HepG2 (cell line): ENCODE measurements around the gene OR1I1. TPM values are rescaled to one million over a fixed set of nuclear protein-coding genes. Genes with fewer than 3 reads are reported as not detected.
A peak's percentile ranks its signal among the peaks of the same experiment; 100 is the strongest.

Experiments
- ATAC-seq: fragments of 200-7000 bp; cut with Tn5 transposase; 3 replicates; pipeline ENCODE4 v1.9.1; 2020; ENCODE audit warnings: mild to moderate bottlenecking, moderate library complexity
- BruUV-seq: library from RNA; stranded (reverse); fragments of 400-500 nt; replicated peaks from 2 replicates; lab custom pipeline; 2021; lab: Mats Ljungman, UMichigan
- CTCF ChIA-PET: fragments of 300-600 bp; formaldehyde crosslinking; extraction: SDS; loops from one replicate; lab custom pipeline; 2021; ENCODE audit warnings: low total read pairs, inconsistent platforms, low intra/inter-chr PET ratio; lab: Yijun Ruan, JAX
- POLR2A ChIA-PET: fragments of 350-600 bp; sonication (Branson Sonifier 250); formaldehyde crosslinking; loops from one replicate; lab custom pipeline; 2020; ENCODE audit warnings: antibody characterized with exemption, inconsistent platforms; lab: Yijun Ruan, JAX
- DNase-seq: peaks from one replicate; pipeline ENCODE4 v3.0.0-alpha.2; 2015; ENCODE audit warnings: low spot score
- FAIRE-seq: peaks from 3 replicates; lab custom pipeline; 2011; peaks lifted over from hg19 to GRCh38; lab: Jason Lieb, UNC
- H2AFZ ChIP-seq: one replicate; pipeline ENCODE4 v1.6.1; 2011; ENCODE audit warnings: low read length, inconsistent platforms
- H3K27ac ChIP-seq: fragments of 300-600 bp; 3 replicates; pipeline ENCODE4 v1.8.0; 2011; ENCODE audit warnings: mixed run types, mild to moderate bottlenecking, mixed read lengths, low read length, inconsistent platforms; ENCODE audit not compliant: insufficient read depth; ENCODE audit errors: extremely low read length
- H3K27me3 ChIP-seq, 2 experiments: fragments of 200-600 bp in 1 of 2; 2 replicates in 1 of 2; 3 replicates in 1 of 2; pipeline versions ENCODE4 v1.6.0 to v1.8.0; 2011; ENCODE audit warnings: low read length in 2 of 2, mild to moderate bottlenecking in 2 of 2, moderate library complexity in 2 of 2, inconsistent platforms in 1 of 2; ENCODE audit not compliant: insufficient read depth in 2 of 2, control insufficient read depth in 1 of 2
- H3K36me3 ChIP-seq, 2 experiments: fragments of 200-600 bp in 1 of 2; replicated peaks in 1 of 2; 2 replicates in 1 of 2; 3 replicates in 1 of 2; pipeline versions ENCODE4 v1.5.1 to v1.8.0; 2011; ENCODE audit warnings: low read length in 2 of 2, inconsistent platforms in 1 of 2; ENCODE audit not compliant: insufficient read depth in 2 of 2, control insufficient read depth in 1 of 2
- H3K4me1 ChIP-seq: 2 replicates; pipeline ENCODE4 v1.5.1; 2012; ENCODE audit warnings: low read length, inconsistent platforms; ENCODE audit not compliant: insufficient read depth
- H3K4me2 ChIP-seq: 2 replicates; pipeline ENCODE4 v1.6.0; 2011; ENCODE audit warnings: low read depth, low read length, inconsistent platforms
- H3K4me3 ChIP-seq, 3 experiments: fragments of 200-600 bp in 1 of 3; sonication (generic), shearing (Covaris generic) in 1 of 3; replicated peaks in 1 of 3; 2 replicates each; pipeline ENCODE4 v1.5.1; 2011 to 2016; ENCODE audit warnings: low read length in 3 of 3, inconsistent platforms in 2 of 3, low read depth in 2 of 3, mild to moderate bottlenecking in 2 of 3, control low read depth in 1 of 3, mixed read lengths in 1 of 3; ENCODE audit not compliant: insufficient read depth in 1 of 3
- H3K79me2 ChIP-seq: one replicate; pipeline ENCODE4 v1.6.1; 2011; ENCODE audit warnings: low read length, inconsistent platforms; ENCODE audit not compliant: insufficient read depth
- H3K9ac ChIP-seq: 2 replicates; pipeline ENCODE4 v1.6.0; 2011; ENCODE audit warnings: mild to moderate bottlenecking, low read depth, low read length, inconsistent platforms; ENCODE audit not compliant: insufficient read depth
- H3K9me3 ChIP-seq: 2 replicates; pipeline ENCODE4 v1.5.1; 2012; ENCODE audit warnings: mild to moderate bottlenecking, low read length
- H4K20me1 ChIP-seq: 2 replicates; pipeline ENCODE4 v1.6.0; 2011; ENCODE audit warnings: inconsistent platforms, mild to moderate bottlenecking, low read length, moderate library complexity; ENCODE audit not compliant: insufficient read depth
- PITX1 ChIP-seq: sonication (generic); formaldehyde crosslinking; IDR thresholded peaks from 2 replicates; pipeline ENCODE4 v1.5.1; 2020; ENCODE audit warnings: mild to moderate bottlenecking, missing genetic modification reagents
- TAF1 ChIP-seq: sonication (generic); formaldehyde crosslinking; IDR thresholded peaks from 2 replicates; pipeline ENCODE4 v1.4.0; 2020; ENCODE audit warnings: missing genetic modification reagents
- TCF7L2 ChIP-seq: IDR thresholded peaks from 2 replicates; pipeline ENCODE4 v1.6.1; 2011; ENCODE audit warnings: mild to moderate bottlenecking, low read depth, low read length, moderate library complexity
- ZNF263 ChIP-seq: sonication (generic); formaldehyde crosslinking; IDR thresholded peaks from 2 replicates; pipeline ENCODE4 v1.4.0; 2020; ENCODE audit warnings: missing genetic modification reagents
- WGBS: methylation state at CpG from one replicate; pipeline ENCODE4 v1.1.6; 2017; ENCODE audit warnings: low lambda C conversion rate; 5-methylcytosine and 5-hydroxymethylcytosine counted together
- in situ Hi-C: cut with HindIII; loops from 2 replicates; pipeline ENCODE4 v1.10.0; 2017; ENCODE audit warnings: low pct_unique_long_range_greater_than_20kb; ENCODE audit not compliant: extremely low pct_ligation_motif_present
- intact Hi-C: fragments of 100-400 bp; cut with micrococcal nuclease; formaldehyde crosslinking; loops from one replicate; pipeline ENCODE4 v1.10.0; 2022; ENCODE audit not compliant: unreplicated experiment
- polyA plus RNA-seq, 8 experiments: library from polyadenylated mRNA; depleted of rRNA in 3 of 8; stranded (reverse) in 7 of 8; unstranded in 1 of 8; fragments of >200 nt; fragmentation: Illumina TruSeq in 4 of 8; extraction: Trizol in 4 of 8; gene quantifications; 2 replicates each; pipeline versions ENCODE4 v1.2.1 to v1.2.3, GENCODE V29; 2011 to 2016; ENCODE audit warnings: low read depth in 4 of 8, missing spikeins in 1 of 8, mixed read lengths in 1 of 8; ENCODE audit not compliant: insufficient read depth in 1 of 8
- total RNA-seq, 5 experiments: library from RNA; depleted of rRNA; stranded (reverse); fragments of >200 nt; fragmentation: Illumina TruSeq; extraction: Trizol; gene quantifications; 2 replicates each; pipeline ENCODE4 v1.2.3, GENCODE V29; 2016; ENCODE audit warnings: low read depth in 1 of 5
- TF ChIP-seq, protein P1 (sequence below): sonication (generic); formaldehyde crosslinking; conservative IDR thresholded peaks from 2 replicates; pipeline ENCODE4 v1.4.0; 2020; ENCODE audit warnings: mild to moderate bottlenecking, missing genetic modification reagents, moderate library complexity

OR1I1 gene
- total and polyA plus RNA-seq, 2 of the 13 experiments (the other 11 are each of a cell fraction or from before 2014, with no cell fraction given): not detected

DNA sequence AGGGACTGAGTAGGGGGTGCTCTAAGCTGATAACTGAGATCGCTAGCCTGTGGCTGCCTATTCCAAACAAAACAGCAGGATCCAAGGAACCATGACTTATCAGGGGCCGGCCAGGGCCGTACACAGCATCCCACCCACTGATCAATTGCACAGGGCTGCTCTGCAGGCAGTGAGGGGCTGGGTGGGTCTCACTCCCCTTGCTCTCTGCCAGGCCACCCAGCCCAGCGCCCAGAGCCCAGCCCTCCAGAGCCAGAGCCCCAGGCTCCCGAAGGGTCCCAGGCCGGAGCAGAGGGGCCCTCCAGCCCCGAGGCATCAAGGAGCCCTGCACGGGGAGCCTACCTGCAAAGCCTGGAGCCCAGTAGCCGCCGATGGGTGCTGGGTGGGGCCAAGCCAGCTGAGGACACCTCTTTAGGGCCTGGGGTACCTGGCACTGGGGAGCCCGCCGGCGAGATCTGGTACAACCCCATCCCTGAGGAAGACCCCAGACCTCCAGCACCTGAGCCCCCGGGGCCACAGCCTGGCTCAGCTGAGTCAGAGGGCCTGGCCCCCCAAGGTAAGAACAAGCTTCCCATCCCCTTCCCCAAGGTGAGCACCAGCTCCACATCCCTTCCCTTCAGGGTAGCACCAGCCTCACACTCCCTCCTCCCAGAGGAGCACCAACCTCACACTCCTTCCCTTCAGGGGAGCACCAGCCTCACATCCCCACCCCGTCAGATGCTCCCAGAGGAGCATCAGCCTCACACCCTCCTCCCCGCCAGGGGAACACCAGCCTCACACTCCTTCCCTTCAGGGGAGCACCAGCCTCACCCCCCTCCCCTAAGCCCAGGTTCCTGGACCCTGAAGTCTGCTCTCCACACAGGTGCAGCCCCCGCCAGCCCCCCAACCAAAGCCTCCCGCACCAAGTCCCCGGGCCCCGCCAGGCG lies 27.1 kb downstream of the OR1I1 start:
- Histone ChIP-seq H3K79me2 (peaks cover 7% of the 10 kb centered on the region), H4K20me1 (no peaks in the 10 kb centered on the region), H3K27ac (no peak overlapping the region), H3K9ac (no peak overlapping the region), H3K9me3 (peaks cover 4% of the 10 kb centered on the region; the same call in 1 of the 2 replicates), H3K27me3 (no peaks in the 10 kb centered on the region), H2AFZ (no peak overlapping the region), H3K36me3 (peaks cover 11 to 29% of the 10 kb centered on the region in 2 experiments), H3K4me2 (peak overlapping the region; percentile 81; the same call in 1 of the 2 replicates), H3K4me3 (no peak overlapping the region), H3K4me1 (peaks cover 18% of the 10 kb centered on the region)
- BruUV-seq: no TSS peak
- CTCF ChIA-PET: no interaction called here
- no peak for FAIRE-seq
- 100% methylated on average over 8 of the region's 21 CpGs for WGBS
- in situ Hi-C loops: no loop called here
- ATAC-seq: no peak
- DNase-seq: no peak
- POLR2A ChIA-PET: interaction anchor here (2.4 kb wide), 1 partner anchor 16 kb away, joined by 13 read pairs; a partner anchor contains a TSS
- TF ChIP-seq TAF1 (CRISPR knock-in tag): no peak
- TF ChIP-seq, protein P1, sequence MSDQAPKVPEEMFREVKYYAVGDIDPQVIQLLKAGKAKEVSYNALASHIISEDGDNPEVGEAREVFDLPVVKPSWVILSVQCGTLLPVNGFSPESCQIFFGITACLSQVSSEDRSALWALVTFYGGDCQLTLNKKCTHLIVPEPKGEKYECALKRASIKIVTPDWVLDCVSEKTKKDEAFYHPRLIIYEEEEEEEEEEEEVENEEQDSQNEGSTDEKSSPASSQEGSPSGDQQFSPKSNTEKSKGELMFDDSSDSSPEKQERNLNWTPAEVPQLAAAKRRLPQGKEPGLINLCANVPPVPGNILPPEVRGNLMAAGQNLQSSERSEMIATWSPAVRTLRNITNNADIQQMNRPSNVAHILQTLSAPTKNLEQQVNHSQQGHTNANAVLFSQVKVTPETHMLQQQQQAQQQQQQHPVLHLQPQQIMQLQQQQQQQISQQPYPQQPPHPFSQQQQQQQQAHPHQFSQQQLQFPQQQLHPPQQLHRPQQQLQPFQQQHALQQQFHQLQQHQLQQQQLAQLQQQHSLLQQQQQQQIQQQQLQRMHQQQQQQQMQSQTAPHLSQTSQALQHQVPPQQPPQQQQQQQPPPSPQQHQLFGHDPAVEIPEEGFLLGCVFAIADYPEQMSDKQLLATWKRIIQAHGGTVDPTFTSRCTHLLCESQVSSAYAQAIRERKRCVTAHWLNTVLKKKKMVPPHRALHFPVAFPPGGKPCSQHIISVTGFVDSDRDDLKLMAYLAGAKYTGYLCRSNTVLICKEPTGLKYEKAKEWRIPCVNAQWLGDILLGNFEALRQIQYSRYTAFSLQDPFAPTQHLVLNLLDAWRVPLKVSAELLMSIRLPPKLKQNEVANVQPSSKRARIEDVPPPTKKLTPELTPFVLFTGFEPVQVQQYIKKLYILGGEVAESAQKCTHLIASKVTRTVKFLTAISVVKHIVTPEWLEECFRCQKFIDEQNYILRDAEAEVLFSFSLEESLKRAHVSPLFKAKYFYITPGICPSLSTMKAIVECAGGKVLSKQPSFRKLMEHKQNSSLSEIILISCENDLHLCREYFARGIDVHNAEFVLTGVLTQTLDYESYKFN (CRISPR knock-in tag): no peak
- no peak for TF ChIP-seq PITX1
- peak; percentile 83 for TF ChIP-seq ZNF263 (CRISPR knock-in tag)
- no peak for TF ChIP-seq TCF7L2
- intact Hi-C loops: no loop called here
